Chondrocyte (in vitro differentiated cells): Measurements from ENCODE around the gene INCA1. TPM values are rescaled to one million over a fixed set of nuclear protein-coding genes. Genes with fewer than 3 reads are reported as not detected.
A peak's percentile ranks its signal among the peaks of the same experiment; 100 is the strongest.

Experiments used
- DNase-seq: peaks from one replicate; pipeline ENCODE4 v3.0.0; 2021; ENCODE audit warnings: mixed read lengths, low spot score
- H3K27ac Mint-ChIP-seq: one replicate; pipeline ENCODE4 v1.8.0; 2021; ENCODE audit warnings: mild to moderate bottlenecking, moderate library complexity, mixed read lengths; ENCODE audit not compliant: unreplicated experiment
- H3K27me3 Mint-ChIP-seq: 2 replicates; pipeline ENCODE4 v1.8.0; 2021; ENCODE audit warnings: low read depth, mixed read lengths
- H3K36me3 Mint-ChIP-seq: 2 replicates; pipeline ENCODE4 v1.8.0; 2021; ENCODE audit warnings: low read depth, mixed read lengths
- H3K4me1 Mint-ChIP-seq: 2 replicates; pipeline ENCODE4 v1.8.0; 2021; ENCODE audit warnings: low read depth, mild to moderate bottlenecking, mixed read lengths
- H3K4me3 Mint-ChIP-seq: one replicate; pipeline ENCODE4 v1.8.0; 2021; ENCODE audit warnings: mild to moderate bottlenecking, moderate library complexity, mixed read lengths; ENCODE audit not compliant: unreplicated experiment
- H3K9me3 Mint-ChIP-seq: 2 replicates; pipeline ENCODE4 v1.8.0; 2021; ENCODE audit warnings: low read depth, mixed read lengths
- total RNA-seq: library from RNA; stranded (reverse); gene quantifications from 3 replicates; pipeline ENCODE4 v1.2.1, GENCODE V29; 2021
- TF ChIP-seq, protein P1 (sequence below): fragments of 200-600 bp; sonication (generic); IDR thresholded peaks from 2 replicates; pipeline ENCODE4 v1.5.0; 2021; ENCODE audit warnings: antibody characterized with exemption, mild to moderate bottlenecking, moderate library complexity

Gene INCA1
- total RNA-seq, 1 donor from 2014 or later: 1.5 TPM

DNA sequence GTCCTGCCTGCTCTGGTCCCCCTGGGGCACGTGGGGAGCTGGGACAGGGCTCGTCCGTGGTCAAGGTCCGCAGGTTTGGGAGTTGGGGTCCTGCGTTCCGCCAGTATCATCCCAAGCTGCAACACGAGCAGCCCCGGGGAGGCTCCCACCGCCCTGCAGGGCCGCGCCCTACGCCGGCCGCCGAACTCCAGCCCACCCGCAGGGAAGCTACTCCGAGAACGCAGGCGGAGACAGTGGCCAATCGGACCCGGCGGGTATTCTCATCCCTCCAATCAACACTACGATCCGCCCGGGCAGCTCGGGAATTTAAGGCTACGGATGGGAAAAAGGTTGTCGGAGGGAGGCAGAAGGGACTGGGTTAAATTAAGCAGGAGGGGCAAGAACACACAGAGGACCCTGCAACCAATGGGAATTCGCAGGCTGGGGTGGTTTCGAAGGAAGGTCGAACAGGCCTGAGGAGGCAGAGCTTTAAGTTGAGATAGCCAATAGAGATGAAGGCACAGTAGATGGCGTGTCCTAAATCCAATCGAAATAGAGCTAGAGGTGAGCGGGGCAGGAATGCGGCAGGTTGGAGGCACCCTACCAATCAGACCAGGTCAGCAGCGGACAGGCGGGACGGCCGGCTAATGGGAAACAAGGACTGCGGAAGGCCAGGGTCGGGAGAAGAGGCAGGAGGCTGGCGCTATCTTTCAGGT lies 30.3 kb downstream of the INCA1 start:
- DNase-seq: peak; percentile 99
- Mint-ChIP-seq H3K4me3 (no peak overlapping the region), H3K9me3 (no peaks in the 10 kb centered on the region), H3K4me1 (peaks cover 40% of the 10 kb centered on the region), H3K27me3 (no peaks in the 10 kb centered on the region), H3K36me3 (peaks cover 24% of the 10 kb centered on the region), H3K27ac (no peak overlapping the region)
- TF ChIP-seq, protein P1, sequence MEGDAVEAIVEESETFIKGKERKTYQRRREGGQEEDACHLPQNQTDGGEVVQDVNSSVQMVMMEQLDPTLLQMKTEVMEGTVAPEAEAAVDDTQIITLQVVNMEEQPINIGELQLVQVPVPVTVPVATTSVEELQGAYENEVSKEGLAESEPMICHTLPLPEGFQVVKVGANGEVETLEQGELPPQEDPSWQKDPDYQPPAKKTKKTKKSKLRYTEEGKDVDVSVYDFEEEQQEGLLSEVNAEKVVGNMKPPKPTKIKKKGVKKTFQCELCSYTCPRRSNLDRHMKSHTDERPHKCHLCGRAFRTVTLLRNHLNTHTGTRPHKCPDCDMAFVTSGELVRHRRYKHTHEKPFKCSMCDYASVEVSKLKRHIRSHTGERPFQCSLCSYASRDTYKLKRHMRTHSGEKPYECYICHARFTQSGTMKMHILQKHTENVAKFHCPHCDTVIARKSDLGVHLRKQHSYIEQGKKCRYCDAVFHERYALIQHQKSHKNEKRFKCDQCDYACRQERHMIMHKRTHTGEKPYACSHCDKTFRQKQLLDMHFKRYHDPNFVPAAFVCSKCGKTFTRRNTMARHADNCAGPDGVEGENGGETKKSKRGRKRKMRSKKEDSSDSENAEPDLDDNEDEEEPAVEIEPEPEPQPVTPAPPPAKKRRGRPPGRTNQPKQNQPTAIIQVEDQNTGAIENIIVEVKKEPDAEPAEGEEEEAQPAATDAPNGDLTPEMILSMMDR: no peak

DNA sequence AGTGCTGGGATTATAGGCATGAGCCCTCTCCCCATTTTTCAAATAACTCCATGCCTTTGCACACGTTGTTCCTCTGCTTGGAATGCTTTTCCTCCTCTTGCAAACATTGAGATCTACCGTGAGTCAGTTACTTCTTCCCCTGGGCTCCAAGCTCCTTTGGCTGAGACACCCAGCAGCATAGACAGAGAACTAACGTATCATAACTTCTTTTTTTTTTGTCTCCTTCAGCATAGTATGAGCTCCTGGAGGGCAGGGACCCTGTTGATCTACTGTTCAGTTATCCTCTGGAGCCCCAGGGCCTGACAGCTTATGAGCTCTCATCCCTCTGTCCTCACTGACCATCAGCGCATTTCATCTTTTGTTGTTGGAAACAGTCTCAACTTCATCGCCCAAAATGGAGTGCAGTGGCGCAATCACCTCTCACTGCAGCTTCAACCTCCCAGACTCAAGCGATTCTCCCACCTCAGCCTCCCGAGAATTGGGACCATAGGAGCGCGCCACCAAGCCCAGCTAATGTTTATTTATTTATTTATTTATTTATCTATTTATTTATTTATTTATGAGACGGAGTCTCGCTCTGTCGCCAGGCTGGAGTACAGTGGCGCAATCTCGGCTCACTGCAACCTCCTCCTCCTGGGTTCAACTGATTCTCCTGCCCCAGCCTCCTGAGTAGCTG lies 31.9 kb downstream of the INCA1 start:
- Mint-ChIP-seq H3K27me3 (no peaks in the 10 kb centered on the region), H3K9me3 (no peaks in the 10 kb centered on the region), H3K4me1 (peaks cover 30% of the 10 kb centered on the region), H3K27ac (no peak overlapping the region), H3K36me3 (peaks cover 20% of the 10 kb centered on the region), H3K4me3 (peak overlapping the region; percentile 18)
- TF ChIP-seq, protein P1: no peak
- no peak for DNase-seq

DNA sequence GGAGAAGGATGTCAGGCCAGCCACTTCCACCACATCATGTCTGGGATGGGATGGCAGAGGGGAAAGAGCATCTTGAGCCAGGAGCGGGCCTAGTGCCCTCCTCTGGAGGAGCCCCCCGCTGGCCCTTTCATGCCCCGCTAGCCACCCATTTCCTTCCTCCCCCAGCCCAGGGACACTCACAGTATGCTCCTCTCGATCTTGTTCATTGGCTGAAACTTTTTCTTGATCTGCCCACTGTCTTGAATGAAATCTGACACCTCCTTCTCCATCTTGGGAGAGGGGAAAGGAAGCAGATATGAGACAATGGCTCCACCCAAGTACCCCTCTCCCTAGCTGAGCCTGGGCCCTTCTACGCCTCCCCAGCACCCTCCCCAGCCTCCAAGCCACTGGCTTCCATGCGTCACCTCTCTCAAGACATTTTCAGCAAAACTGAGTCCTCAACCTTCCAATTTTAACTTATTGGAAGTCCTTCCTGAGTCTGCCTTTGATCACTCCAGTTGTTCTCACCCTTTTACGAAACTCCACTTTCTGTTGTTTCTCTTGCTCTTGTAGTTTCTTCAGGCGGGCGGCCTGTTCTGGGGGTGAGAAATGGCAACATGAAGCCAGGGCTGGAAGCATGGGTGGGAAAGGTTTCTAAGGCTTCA lies 36.9 kb downstream of the INCA1 start:
- TF ChIP-seq, protein P1: no peak
- no peaks in the 10 kb centered on the region for H3K9me3 Mint-ChIP-seq
- peaks cover 14% of the 10 kb centered on the region for H3K36me3 Mint-ChIP-seq
- no peaks in the 10 kb centered on the region for H3K27me3 Mint-ChIP-seq
- no peak overlapping the region for H3K4me3 Mint-ChIP-seq
- no peak for DNase-seq
- peaks cover 3% of the 10 kb centered on the region for H3K4me1 Mint-ChIP-seq
- no peak overlapping the region for H3K27ac Mint-ChIP-seq

DNA sequence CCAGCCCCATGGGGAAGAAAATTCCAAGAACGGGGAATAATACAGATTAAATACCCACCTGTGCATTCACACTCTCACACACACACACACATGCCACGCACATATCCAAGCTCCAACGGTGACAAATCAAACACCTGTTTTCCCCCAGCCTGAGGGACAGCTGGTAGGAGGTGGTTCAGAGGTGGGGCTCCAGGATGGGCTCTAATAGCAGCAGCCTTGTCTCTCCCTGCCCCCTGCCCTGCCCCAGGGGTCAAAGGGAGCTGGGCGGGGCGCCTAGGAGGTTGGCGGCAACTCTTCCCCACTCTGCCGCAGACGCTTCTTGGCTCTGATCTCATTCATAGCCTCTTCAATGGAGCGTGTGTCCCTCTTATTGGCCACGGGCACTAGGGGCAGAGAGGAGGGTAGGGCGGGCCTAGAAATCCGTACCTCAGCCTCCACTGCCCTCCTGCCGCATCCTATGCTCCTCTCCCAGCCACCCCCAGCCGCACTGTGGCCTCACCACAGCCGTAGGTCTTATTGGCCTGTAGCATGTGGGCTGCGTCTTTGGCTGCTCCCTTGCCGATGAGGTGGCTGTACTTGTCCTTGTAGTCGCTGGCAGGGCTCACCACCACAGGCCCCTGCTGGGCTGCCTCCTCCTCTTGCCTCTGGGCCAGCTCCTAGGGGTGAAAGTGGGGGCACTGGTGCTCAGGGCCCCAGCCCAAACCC lies 37.9 kb downstream of the INCA1 start:
- TF ChIP-seq, protein P1: no peak
- Mint-ChIP-seq H3K27ac (no peak overlapping the region), H3K9me3 (no peaks in the 10 kb centered on the region), H3K27me3 (no peaks in the 10 kb centered on the region), H3K36me3 (peaks cover 14% of the 10 kb centered on the region), H3K4me1 (no peaks in the 10 kb centered on the region), H3K4me3 (no peak overlapping the region)
- no peak for DNase-seq

DNA sequence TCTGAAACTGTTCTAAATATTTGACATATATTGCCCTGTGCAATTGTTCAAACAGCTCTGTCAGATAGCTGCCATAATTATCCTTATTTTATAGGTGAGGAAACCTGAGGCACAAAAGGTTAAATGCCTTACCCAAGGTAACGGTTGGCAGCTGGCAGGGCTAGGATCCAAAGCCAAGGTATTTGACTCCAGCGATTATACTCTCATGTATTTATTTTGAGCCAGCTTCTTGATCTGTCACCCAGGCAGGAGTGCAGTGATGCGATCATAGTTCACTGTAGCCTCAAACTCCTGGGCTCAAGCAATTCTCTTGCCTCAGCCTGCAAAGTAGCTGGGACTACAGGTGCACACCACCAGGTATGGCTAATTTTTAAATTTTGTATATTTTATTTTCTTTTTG lies 39.2 kb downstream of the INCA1 start:
- DNase-seq: no peak
- peaks cover 10% of the 10 kb centered on the region for H3K4me1 Mint-ChIP-seq
- H3K9me3 Mint-ChIP-seq: no peaks in the 10 kb centered on the region
- TF ChIP-seq, protein P1: no peak
- H3K27ac Mint-ChIP-seq: no peak overlapping the region
- peaks cover 14% of the 10 kb centered on the region for H3K36me3 Mint-ChIP-seq
- H3K4me3 Mint-ChIP-seq: no peak overlapping the region
- H3K27me3 Mint-ChIP-seq: no peaks in the 10 kb centered on the region
